ENCODE results near the gene ACTR3C. TPM values are rescaled to one million over a fixed set of nuclear protein-coding genes. Genes with fewer than 3 reads are reported as not detected.

Gene ACTR3C
- total and polyA plus RNA-seq, 2 donors from 2014 or later, result 15.8 to 31.6 TPM

- Histone ChIP-seq H3K4me3 (ENCODE audit: low read length in 3 of 3) (no peak overlapping the region), H3K36me3 (ENCODE audit: control insufficient read depth in 2 of 3, insufficient read depth in 3 of 3, low read length in 3 of 3) (no peaks in the 10 kb centered on the region), H3K27ac (ENCODE audit: low read depth in 2 of 2, low read length in 2 of 2) (no peak overlapping the region), H3K27me3 (ENCODE audit: control insufficient read depth, insufficient read depth, low read length) (no peaks in the 10 kb centered on the region), H3K9ac (ENCODE audit: low read length in 3 of 3) (no peak overlapping the region), H3K4me1 (ENCODE audit: control insufficient read depth in 2 of 3, insufficient read depth in 2 of 3, low read depth in 1 of 3, low read length in 3 of 3) (peaks cover 0 to 7% (median 0%) of the 10 kb centered on the region in 3 donors), H3K9me3 (ENCODE audit: control insufficient read depth in 2 of 3, insufficient read depth in 1 of 3, low read length in 3 of 3) (no peaks in the 10 kb centered on the region)
- no peak for DNase-seq
- TF ChIP-seq, protein P1, sequence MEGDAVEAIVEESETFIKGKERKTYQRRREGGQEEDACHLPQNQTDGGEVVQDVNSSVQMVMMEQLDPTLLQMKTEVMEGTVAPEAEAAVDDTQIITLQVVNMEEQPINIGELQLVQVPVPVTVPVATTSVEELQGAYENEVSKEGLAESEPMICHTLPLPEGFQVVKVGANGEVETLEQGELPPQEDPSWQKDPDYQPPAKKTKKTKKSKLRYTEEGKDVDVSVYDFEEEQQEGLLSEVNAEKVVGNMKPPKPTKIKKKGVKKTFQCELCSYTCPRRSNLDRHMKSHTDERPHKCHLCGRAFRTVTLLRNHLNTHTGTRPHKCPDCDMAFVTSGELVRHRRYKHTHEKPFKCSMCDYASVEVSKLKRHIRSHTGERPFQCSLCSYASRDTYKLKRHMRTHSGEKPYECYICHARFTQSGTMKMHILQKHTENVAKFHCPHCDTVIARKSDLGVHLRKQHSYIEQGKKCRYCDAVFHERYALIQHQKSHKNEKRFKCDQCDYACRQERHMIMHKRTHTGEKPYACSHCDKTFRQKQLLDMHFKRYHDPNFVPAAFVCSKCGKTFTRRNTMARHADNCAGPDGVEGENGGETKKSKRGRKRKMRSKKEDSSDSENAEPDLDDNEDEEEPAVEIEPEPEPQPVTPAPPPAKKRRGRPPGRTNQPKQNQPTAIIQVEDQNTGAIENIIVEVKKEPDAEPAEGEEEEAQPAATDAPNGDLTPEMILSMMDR (IDR thresholded peaks at IDR 0.05; ENCODE audit: borderline replicate concordance, extremely low read depth, insufficient read depth), result no peak
- FAIRE-seq, result no peak
- intact Hi-C loops (cut with DNase I), result no loop called here
These were observed 23.6 kb upstream of the ACTR3C start for GRCh38 chr7:150346922-150347321.

- Histone ChIP-seq H3K9ac (ENCODE audit: low read length in 3 of 3) (no peak overlapping the region), H3K27ac (ENCODE audit: low read depth in 2 of 2, low read length in 2 of 2) (no peak overlapping the region), H3K4me1 (ENCODE audit: control insufficient read depth in 2 of 3, insufficient read depth in 2 of 3, low read depth in 1 of 3, low read length in 3 of 3) (peaks cover 0 to 15% (median 0%) of the 10 kb centered on the region in 3 donors), H3K4me3 (ENCODE audit: low read length in 3 of 3) (no peak overlapping the region), H3K27me3 (ENCODE audit: control insufficient read depth, insufficient read depth, low read length) (no peaks in the 10 kb centered on the region), H3K9me3 (ENCODE audit: control insufficient read depth in 2 of 3, insufficient read depth in 1 of 3, low read length in 3 of 3) (no peaks in the 10 kb centered on the region), H3K36me3 (ENCODE audit: control insufficient read depth in 2 of 3, insufficient read depth in 3 of 3, low read length in 3 of 3) (no peaks in the 10 kb centered on the region)
- intact Hi-C loops (cut with DNase I), result no loop called here
- FAIRE-seq, result no peak
- TF ChIP-seq, protein P1 (IDR thresholded peaks at IDR 0.05; ENCODE audit: borderline replicate concordance, extremely low read depth, insufficient read depth), result no peak
- DNase-seq, result no peak
These were observed 21.7 kb upstream of the ACTR3C start for GRCh38 chr7:150345012-150345411.

DNA sequence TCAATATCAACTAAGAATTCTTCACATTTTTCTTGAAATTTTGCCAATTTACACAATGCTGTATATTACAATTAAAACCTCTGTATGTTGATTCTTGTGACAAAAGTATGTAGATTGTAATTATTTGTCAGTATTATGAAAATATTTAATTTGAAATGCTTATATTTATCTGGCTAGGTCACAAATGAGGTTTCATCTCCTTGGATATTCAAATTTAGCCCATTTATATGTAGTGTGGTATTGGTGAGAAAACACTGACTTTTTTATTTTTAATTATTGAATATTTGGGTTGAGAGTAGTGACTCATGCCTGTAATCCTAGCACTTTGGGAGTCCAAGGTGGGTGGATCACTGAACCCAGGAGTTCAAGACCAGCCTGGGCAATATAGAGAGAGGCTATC, 21.0 kb upstream of the ACTR3C start:
- FAIRE-seq (no peak), DNase-seq (no peak)
- Histone ChIP-seq H3K9me3 (ENCODE audit: control insufficient read depth in 2 of 3, insufficient read depth in 1 of 3, low read length in 3 of 3) (no peaks in the 10 kb centered on the region), H3K27ac (ENCODE audit: low read depth in 2 of 2, low read length in 2 of 2) (no peak overlapping the region), H3K27me3 (ENCODE audit: control insufficient read depth, insufficient read depth, low read length) (no peaks in the 10 kb centered on the region), H3K4me3 (ENCODE audit: low read length in 3 of 3) (no peak overlapping the region), H3K4me1 (ENCODE audit: control insufficient read depth in 2 of 3, insufficient read depth in 2 of 3, low read depth in 1 of 3, low read length in 3 of 3) (peaks cover 0 to 22% (median 0%) of the 10 kb centered on the region in 3 donors), H3K9ac (ENCODE audit: low read length in 3 of 3) (no peak overlapping the region), H3K36me3 (ENCODE audit: control insufficient read depth in 2 of 3, insufficient read depth in 3 of 3, low read length in 3 of 3) (no peaks in the 10 kb centered on the region)
- TF ChIP-seq, protein P1 (IDR thresholded peaks at IDR 0.05; ENCODE audit: borderline replicate concordance, extremely low read depth, insufficient read depth), result no peak
- intact Hi-C loops (cut with DNase I), result no loop called here

- intact Hi-C loops (cut with DNase I), result no loop called here
- Histone ChIP-seq H3K4me3 (ENCODE audit: low read length in 3 of 3) (no peak overlapping the region), H3K9me3 (ENCODE audit: control insufficient read depth in 2 of 3, insufficient read depth in 1 of 3, low read length in 3 of 3) (no peaks in the 10 kb centered on the region), H3K9ac (ENCODE audit: low read length in 3 of 3) (no peak overlapping the region), H3K36me3 (ENCODE audit: control insufficient read depth in 2 of 3, insufficient read depth in 3 of 3, low read length in 3 of 3) (peaks cover 0 to 2% (median 0%) of the 10 kb centered on the region in 3 donors), H3K27ac (ENCODE audit: low read depth in 2 of 2, low read length in 2 of 2) (no peak overlapping the region), H3K27me3 (ENCODE audit: control insufficient read depth, insufficient read depth, low read length) (no peaks in the 10 kb centered on the region), H3K4me1 (ENCODE audit: control insufficient read depth in 2 of 3, insufficient read depth in 2 of 3, low read depth in 1 of 3, low read length in 3 of 3) (peaks cover 0 to 31% (median 4%) of the 10 kb centered on the region in 3 donors)
- FAIRE-seq, result no peak
- TF ChIP-seq, protein P1 (IDR thresholded peaks at IDR 0.05; ENCODE audit: borderline replicate concordance, extremely low read depth, insufficient read depth), result no peak
- no peak for DNase-seq
These were observed 19.9 kb upstream of the ACTR3C start for GRCh38 chr7:150343225-150343624.
